GM19025 (cell line): ENCODE measurements around the gene TRIM52.
"Not testable (repeated sequence)": the region's sequence is repeated elsewhere in the genome, so short reads cannot be mapped to it uniquely, and the experiment has no call there.

Source experiments
- ATAC-seq: cut with Tn5 transposase; IDR thresholded peaks from one replicate; pipeline ENCODE4 v1.9.1; 2021; ENCODE audit warnings: mild to moderate bottlenecking, low read depth, moderate library complexity; ENCODE audit not compliant: unreplicated experiment

TRIM52 gene

DNA sequence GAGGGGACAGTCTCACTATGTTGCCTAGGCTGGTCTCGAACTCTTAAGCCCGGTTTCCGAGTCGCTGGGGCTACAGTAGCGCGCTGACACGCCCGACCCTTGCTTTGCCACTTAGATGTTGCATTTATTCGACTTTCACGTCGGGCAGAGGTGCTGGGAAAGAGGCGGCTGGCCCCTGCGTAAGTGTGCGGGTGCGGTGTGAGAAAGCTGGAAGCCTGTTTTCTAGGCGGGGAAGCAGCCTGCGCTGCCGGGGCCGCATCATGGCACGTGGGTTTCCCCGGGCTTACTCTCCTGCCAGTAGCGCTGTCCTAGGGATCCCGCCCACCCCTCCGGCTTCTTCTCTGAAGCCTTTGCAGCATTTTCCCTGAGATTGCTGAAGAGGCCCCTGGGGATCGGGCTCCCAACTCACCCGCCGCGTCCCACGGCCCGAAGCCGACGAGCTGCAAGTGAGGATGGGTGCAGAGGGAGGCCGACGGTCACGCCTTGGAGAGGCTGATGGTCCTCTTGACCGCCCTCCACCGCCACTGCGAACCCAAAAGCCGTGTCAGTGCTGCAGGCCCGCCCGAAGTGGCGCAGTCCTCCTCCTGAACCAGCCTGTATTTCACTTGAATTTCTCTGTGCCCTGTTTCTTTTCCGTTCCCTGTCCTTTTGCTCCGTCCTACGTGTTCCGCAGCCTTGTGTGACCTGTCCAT is 43.7 kb downstream of the TRIM52 start:
- no peak for ATAC-seq

DNA sequence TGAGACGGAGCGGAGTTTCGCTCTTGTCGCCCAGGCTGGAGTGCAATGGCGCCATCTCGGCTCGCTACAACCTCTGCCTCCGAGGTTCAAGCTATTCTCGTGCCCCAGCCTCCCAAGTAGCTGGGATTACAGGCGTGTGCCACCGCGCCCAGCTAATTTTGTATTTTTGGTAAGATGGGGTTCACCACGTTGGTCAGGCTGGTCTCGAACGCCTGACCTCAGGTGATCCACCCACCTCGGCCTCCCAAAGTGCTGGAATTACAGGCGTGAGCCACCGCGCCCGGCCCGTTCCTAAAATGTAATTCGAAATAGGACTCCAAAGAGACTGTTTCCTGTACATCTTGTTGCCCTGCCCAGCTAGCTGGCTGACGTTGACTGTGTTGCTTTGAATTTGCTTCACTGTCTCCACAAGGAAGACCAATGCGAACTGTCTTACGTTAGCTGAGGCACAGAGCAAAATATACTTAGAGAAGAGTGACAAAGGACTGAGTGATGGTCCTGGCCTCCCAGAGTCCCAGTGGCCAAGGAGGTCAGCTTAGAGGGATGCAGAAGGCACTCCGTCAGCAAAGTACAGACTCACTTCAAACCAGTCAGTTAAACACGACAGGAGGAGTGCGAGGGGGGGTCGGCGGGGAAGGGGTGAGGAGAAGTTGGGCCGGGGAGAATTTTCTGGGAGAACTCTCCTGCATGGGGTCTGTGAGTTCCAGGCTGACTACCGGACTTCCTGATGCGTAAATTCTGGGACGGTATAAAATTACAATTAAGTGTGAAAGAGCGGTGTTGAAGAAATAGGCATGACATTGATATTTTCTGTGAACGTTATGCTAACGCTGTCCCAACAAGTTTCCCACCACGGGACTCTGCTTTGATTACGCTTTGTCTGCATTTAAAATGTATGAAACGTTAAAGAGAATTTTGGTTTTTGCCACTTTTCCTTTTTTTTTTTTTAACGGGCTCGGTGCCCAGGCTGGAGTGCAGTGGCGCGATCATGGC is 44.6 kb downstream of the TRIM52 start:
- no peak for ATAC-seq

DNA sequence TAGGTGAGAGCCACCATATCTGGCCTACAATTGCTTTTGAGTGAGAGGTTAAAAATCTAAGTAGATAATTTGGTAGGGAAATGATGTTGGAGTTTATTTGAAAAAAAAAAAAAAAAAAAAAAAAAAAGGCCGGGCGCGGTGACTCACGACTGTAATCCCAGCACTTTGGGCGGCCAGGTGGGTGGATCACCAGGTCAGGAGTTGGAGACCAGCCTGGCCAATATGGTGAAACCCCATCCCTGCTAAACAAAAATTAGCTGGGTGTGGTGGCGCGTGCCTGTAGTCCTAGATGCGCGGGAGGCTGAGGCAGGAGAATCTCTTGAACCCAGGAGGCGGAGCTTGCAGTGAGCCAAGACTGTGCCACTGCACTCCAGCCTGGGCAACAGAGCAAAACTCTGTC is 46.7 kb downstream of the TRIM52 start:
- not testable (repeated sequence) for ATAC-seq

DNA sequence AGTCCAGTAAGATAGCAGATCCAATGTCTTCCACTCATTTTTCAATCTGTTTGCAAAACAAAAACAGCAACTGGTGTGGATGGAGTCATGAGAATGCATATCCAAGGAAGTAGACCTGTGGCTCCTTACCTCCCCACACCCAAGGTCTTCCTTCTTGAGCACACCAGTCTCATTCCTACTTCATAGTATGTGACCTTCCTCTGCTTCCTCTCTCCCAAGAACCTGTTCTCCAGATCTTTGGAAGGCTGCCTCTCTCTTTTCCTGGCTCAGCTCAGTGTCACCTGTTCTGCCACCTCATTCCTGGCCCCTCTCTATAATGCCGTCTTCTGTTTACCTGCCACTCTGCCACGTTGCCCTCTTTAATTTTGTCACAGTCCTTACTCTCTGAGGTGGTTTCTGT is 48.0 kb downstream of the TRIM52 start:
- ATAC-seq = no peak

DNA sequence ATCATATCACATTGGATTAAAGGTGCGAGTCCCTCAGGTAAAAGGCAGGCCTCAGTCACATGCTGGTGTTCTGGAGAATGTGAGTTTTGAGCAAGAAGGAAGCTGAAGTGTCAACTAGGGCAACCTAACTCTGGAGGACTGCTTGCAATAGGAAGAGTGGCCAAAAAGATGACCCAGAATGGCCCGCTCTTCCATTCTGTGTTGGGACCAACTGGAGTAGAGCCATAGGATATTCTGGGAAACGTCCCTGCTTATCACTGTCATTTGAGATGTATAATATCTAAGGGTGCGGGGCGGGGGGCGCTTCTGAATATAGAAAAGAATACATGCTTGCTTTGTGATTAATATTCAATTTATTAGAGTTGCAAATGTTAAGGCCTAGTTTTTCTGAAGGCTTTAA is 48.9 kb downstream of the TRIM52 start:
- no peak for ATAC-seq

DNA sequence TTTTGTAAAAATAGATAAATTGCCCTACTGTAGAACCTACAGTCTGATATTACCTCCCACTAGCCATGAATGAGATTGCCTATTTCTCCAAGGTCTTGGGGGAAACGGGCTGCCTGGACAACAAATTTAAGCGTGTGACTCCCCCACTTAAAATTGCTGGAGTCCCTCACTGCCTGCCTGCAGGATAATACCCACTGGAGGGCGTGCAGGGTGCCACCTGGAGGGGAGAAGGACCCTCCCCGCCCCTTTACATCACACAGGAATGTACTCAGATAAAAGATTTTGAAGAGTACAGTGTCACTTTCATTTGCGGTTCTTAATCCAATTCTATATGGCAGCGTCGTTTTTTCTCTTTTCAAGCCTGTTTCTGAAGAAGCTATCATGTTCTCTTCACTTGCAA is 49.7 kb downstream of the TRIM52 start:
- ATAC-seq = no peak

DNA sequence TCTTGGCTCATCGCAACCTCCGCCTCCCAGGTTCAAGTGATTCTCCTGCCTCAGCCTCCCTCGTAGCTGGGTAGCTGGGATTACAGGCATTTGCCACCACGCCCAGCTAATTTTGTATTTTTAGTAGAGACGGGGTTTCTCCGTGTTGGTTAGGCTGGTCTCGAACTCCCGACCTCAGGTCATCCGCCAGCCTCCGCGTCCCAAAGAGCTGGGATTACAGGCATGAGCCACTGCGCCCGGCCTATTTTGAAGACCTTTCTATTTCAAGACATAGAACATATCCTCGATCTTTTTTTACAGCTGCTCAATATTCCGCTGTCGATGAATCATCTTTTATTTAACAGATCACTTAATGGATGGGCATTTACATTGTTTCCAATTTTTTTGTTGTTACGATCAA is 50.2 kb downstream of the TRIM52 start:
- ATAC-seq = not testable (repeated sequence)

DNA sequence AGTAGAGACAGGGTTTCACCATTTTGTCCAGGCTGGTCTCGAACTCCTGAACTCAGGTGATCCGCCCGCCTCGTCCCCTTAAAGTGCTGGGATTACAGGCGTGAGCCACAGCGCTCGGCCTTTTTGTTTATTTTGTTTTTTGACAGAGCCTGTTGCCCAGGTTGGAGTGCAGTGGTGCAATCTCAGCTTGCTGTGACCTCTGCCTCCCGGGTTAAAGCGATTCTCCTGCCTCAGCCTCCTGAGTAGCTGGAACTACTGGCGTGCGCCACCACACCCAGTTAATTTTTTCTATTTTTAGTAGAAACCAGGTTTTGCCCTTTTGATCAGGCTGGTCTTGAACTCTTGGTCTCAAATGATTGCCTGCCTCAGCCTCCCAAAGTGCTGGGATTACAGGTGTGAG is 50.8 kb downstream of the TRIM52 start:
- not testable (repeated sequence) for ATAC-seq

DNA sequence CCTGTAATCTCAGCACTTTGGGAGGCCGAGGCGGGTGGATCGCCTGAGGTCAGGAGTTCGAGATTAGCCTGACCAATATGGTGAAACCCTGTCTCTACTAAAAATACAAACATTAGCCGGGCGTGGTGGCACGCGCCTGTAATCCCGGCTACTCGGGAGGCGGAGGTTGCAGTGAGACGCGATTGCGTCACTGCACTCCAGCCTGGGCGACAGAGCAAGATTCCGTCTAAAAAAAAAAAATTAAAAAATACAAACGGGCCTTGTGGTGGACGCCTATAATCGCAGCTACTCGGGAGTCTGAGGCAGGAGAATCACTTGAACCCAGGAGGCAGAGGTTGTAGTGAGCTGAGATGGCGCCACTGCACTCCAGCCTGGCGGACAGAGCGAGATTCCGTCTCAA is 51.9 kb downstream of the TRIM52 start:
- not testable (repeated sequence) for ATAC-seq

DNA sequence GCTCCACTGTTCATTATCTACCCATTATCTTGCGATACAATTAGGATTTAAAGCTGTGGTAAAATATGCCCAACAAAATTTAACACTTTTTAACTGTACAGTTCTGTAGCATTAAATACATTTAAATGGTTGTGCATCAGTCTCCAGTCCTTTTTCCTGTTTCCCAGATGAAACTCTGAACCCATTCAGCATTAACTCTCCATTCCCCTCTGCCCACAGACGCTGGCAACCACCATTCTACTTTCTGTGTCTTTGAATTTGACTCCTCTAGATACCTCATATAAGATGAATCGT is 53.0 kb downstream of the TRIM52 start:
- ATAC-seq = no peak

DNA sequence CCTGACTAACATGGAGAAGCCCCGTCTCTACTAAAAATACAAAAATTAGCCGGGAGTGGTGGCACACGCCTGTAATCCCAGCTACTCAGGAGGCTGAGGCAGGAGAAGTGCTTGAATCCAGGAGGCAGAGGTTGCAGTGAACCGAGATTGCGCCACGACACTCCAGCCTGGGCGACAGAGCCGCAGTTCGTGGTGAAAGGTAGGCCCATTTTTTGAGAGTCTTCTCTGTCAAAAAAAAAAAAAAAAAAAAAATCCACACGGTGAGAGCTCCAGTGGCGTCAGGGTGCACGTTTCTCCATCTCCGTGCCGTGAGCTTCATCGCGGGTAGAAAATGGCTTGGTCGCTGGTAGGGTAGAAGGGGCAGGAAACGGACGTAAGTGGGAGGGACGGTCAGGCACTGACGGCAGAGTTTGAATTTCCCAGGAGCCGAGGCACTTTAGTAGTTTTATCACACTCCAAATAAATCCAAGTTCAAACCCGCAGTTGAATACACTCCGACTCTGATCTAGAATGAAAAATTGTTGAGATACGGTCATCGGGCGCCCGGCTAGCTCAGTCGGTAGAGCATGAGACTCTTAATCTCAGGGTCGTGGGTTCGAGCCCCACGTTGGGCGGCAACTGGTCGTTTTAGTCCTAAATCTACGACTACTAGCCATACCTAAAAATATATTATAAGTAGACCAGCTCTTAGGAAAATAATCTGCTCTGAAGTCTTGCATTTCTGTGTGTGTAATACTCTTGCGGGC is 53.6 kb downstream of the TRIM52 start:
- ATAC-seq = peak; percentile 34

DNA sequence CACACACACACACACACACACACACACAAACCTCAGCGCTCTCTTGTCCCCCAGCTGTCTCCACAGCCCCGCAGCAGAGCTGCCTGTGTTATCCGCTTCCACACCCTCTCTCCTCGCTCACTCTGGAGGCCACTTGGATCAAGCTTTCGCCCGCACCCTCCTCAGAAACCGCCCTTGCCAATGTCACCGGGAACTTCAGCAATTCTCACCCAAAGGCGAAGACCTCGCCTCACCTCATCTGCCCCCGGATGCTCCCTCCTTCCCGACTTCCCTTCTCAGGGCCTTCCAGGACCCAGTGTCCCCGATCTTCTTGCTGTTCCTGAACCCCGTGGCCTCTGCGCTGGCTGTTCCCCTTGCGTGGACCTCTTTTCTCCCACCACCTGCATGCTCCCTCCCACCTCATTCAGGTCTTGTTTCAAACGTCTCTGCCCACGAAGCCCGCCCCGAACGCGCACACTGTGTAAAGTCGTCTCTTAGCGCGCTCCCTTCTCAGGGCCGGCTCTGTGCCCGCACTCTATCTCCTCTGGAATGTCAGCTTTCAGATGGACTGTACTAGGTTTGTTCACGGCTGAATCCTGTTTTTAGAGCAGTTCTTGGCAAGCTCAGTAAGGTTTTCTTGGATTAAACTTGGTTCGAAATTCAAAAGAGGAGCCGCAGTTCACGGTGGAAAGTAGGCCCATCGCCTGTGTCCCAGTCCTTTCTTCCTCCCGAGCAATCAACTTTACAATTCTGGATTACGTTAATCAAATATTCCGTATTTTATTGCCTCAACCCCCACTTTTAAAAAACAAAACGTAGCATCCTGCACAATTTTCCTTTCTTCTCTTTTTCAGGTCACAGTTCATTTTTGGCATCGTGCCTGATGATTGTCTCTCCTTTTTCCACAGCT is 54.9 kb downstream of the TRIM52 start:
- no peak for ATAC-seq
